ENCODE data around the gene NABP1.

The NABP1 gene

DNA sequence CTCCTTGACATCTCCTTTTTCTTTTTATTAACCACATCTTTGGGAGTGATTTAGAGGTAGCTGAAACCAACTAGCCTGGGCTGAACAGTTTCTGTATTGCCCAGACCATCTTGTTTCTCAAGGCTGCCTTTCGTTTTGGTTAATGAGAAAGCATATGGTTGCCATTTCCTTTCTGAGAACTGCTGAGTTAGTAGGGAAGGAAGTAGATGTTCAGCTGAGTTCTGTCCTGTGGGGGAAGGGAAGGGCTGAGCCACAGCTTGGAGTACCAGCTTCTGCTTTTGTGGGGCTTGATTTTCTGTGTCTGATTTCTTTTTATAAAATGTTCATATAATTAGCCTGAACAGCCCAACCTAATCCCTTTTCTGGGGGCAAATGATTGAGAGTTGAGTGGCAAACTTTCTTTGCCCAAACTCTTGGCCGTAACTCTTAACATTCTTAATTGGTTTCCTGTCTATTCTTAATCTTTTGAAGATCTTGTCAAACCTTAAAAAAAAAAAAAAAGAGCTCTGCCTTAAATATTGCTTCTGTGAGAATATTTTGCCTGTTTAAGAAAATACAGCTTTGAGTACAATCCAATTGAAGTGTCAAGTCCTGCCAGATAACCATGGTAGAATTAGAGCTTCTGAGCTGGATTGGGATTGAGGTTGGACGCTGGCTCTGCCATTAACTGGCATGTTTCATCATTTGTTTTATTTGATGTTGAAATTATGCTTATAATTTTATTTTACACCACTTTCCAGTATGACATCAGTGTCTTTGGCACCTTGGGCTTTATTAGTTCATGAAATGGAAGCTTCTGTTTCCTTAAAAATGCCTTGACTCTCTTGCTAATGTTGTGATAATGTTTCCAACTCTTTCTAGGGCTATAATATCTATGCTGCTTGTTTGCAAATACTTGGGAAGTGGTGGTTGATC lies 1.9 kb upstream of the NABP1 start:
- peak overlapping the region; percentile 99 for H3K27ac ChIP-seq (ENCODE audit: low read length)
- peaks cover 43% of the 10 kb centered on the region for H3K79me2 ChIP-seq (ENCODE audit: insufficient read depth, low read length)
- DNase-seq (peak; percentile 87), ATAC-seq (ENCODE audit: insufficient read depth, low read depth) (peak; percentile 66)
- H3K4me1 ChIP-seq (ENCODE audit: insufficient read depth, low read length): peaks cover 53% of the 10 kb centered on the region
- peak overlapping the region; percentile 75 for H2AFZ ChIP-seq (ENCODE audit: low read depth, low read length)
- H3K4me2 ChIP-seq (ENCODE audit: insufficient read depth, low read length): peak overlapping the region; percentile 79
- TF ChIP-seq CTCF (IDR thresholded peaks at IDR 0.05; ENCODE audit: borderline replicate concordance, extremely low read depth, low read length, poor library complexity, severe bottlenecking) (no peak), EZH2 (IDR thresholded peaks at IDR 0.05; ENCODE audit: borderline replicate concordance, low read depth, low read length, severe bottlenecking) (no peak)
- peaks cover 5% of the 10 kb centered on the region for H3K36me3 ChIP-seq (ENCODE audit: insufficient read depth, low read length)
- no peaks in the 10 kb centered on the region for H3K27me3 ChIP-seq (ENCODE audit: insufficient read depth, low read length, poor library complexity)
- H3K9me3 ChIP-seq (ENCODE audit: insufficient read depth, low read length, severe bottlenecking): no peaks in the 10 kb centered on the region
- H3K4me3 ChIP-seq (ENCODE audit: low read depth in 1 of 2, low read length in 2 of 2): peak overlapping the region in 1 of 2 experiments; percentile 77; a peak in 2 of 4 replicates
- H3K9ac ChIP-seq (ENCODE audit: low read depth, low read length): peak overlapping the region; percentile 93
- 0 out of 2 replicates have a peak, but pooled peaks cover 4% of the 10 kb centered on the region for H4K20me1 ChIP-seq (ENCODE audit: insufficient read depth, low read length)

GRCh38 chr2:191676790-191677645 lies 918 bp upstream of the NABP1 start:
- DNase-seq: peak; percentile 53
- H3K79me2 ChIP-seq (ENCODE audit: insufficient read depth, low read length): peaks cover 50% of the 10 kb centered on the region
- H3K27ac ChIP-seq (ENCODE audit: low read length): peak overlapping the region; percentile 99
- ATAC-seq (ENCODE audit: insufficient read depth, low read depth): peak; percentile 27
- no peak for TF ChIP-seq CTCF (IDR thresholded peaks at IDR 0.05; ENCODE audit: borderline replicate concordance, extremely low read depth, low read length, poor library complexity, severe bottlenecking)
- TF ChIP-seq EZH2 (IDR thresholded peaks at IDR 0.05; ENCODE audit: borderline replicate concordance, low read depth, low read length, severe bottlenecking): no peak
- H3K4me3 ChIP-seq (ENCODE audit: low read depth in 1 of 2, low read length in 2 of 2): peak overlapping the region; percentile 67 to 77
- H3K4me1 ChIP-seq (ENCODE audit: insufficient read depth, low read length): peaks cover 63% of the 10 kb centered on the region
- peak overlapping the region; percentile 63; the same call in 1 of the 2 replicates for H2AFZ ChIP-seq (ENCODE audit: low read depth, low read length)
- peaks cover 15% of the 10 kb centered on the region for H3K36me3 ChIP-seq (ENCODE audit: insufficient read depth, low read length)
- peak overlapping the region; percentile 79 for H3K4me2 ChIP-seq (ENCODE audit: insufficient read depth, low read length)
- 0 out of 2 replicates have a peak, but pooled peaks cover 4% of the 10 kb centered on the region for H4K20me1 ChIP-seq (ENCODE audit: insufficient read depth, low read length)
- no peaks in the 10 kb centered on the region for H3K27me3 ChIP-seq (ENCODE audit: insufficient read depth, low read length, poor library complexity)
- H3K9me3 ChIP-seq (ENCODE audit: insufficient read depth, low read length, severe bottlenecking): no peaks in the 10 kb centered on the region
- H3K9ac ChIP-seq (ENCODE audit: low read depth, low read length): peak overlapping the region; percentile 93

GRCh38 chr2:191678437-191679100 lies 633 bp downstream of the NABP1 start:
- TF ChIP-seq EZH2 (IDR thresholded peaks at IDR 0.05; ENCODE audit: borderline replicate concordance, low read depth, low read length, severe bottlenecking): no peak
- TF ChIP-seq CTCF (IDR thresholded peaks at IDR 0.05; ENCODE audit: borderline replicate concordance, extremely low read depth, low read length, poor library complexity, severe bottlenecking): no peak
- DNase-seq (peak; percentile 64), ATAC-seq (ENCODE audit: insufficient read depth, low read depth) (peak; percentile 10; the same call in 1 of the 3 replicates)
- Histone ChIP-seq H4K20me1 (ENCODE audit: insufficient read depth, low read length) (0 out of 2 replicates have a peak, but pooled peaks cover 4% of the 10 kb centered on the region), H2AFZ (ENCODE audit: low read depth, low read length) (peak overlapping the region; percentile 68; the same call in 1 of the 2 replicates), H3K9me3 (ENCODE audit: insufficient read depth, low read length, severe bottlenecking) (no peaks in the 10 kb centered on the region), H3K4me3 (ENCODE audit: low read depth in 1 of 2, low read length in 2 of 2) (peak overlapping the region; percentile 73 to 82), H3K4me2 (ENCODE audit: insufficient read depth, low read length) (peak overlapping the region; percentile 77), H3K4me1 (ENCODE audit: insufficient read depth, low read length) (peaks cover 75% of the 10 kb centered on the region), H3K9ac (ENCODE audit: low read depth, low read length) (peak overlapping the region; percentile 89), H3K36me3 (ENCODE audit: insufficient read depth, low read length) (peaks cover 30% of the 10 kb centered on the region), H3K27me3 (ENCODE audit: insufficient read depth, low read length, poor library complexity) (no peaks in the 10 kb centered on the region), H3K27ac (ENCODE audit: low read length) (peak overlapping the region; percentile 95), H3K79me2 (ENCODE audit: insufficient read depth, low read length) (peaks cover 56% of the 10 kb centered on the region)
